SU-DHL-6 (cell line): ENCODE measurements around the gene SLC16A11.

Experiments used
- CTCF ChIP-seq: fragments of 200-600 bp; sonication (generic); IDR thresholded peaks from one replicate; pipeline ENCODE4 v1.5.1; 2017; ENCODE audit warnings: antibody characterized with exemption, mild to moderate bottlenecking, low read length, moderate library complexity; ENCODE audit not compliant: insufficient read depth, poor library complexity, severe bottlenecking
- EZH2phosphoT487 ChIP-seq: fragments of 200-600 bp; sonication (generic), shearing (Covaris generic); conservative IDR thresholded peaks from 2 replicates; pipeline ENCODE4 v1.6.1; 2018; ENCODE audit warnings: mild to moderate bottlenecking, antibody characterized with exemption, low read length, moderate library complexity, mixed read lengths

GRCh38 chr17:7038025-7038862 is 5.6 kb downstream of the SLC16A11 start:
- TF ChIP-seq CTCF (no peak), EZH2phosphoT487 (no peak)
